ENCODE data around the gene RPL22.

- TF ChIP-seq, protein P1, sequence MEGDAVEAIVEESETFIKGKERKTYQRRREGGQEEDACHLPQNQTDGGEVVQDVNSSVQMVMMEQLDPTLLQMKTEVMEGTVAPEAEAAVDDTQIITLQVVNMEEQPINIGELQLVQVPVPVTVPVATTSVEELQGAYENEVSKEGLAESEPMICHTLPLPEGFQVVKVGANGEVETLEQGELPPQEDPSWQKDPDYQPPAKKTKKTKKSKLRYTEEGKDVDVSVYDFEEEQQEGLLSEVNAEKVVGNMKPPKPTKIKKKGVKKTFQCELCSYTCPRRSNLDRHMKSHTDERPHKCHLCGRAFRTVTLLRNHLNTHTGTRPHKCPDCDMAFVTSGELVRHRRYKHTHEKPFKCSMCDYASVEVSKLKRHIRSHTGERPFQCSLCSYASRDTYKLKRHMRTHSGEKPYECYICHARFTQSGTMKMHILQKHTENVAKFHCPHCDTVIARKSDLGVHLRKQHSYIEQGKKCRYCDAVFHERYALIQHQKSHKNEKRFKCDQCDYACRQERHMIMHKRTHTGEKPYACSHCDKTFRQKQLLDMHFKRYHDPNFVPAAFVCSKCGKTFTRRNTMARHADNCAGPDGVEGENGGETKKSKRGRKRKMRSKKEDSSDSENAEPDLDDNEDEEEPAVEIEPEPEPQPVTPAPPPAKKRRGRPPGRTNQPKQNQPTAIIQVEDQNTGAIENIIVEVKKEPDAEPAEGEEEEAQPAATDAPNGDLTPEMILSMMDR (IDR thresholded peaks at IDR 0.05; ENCODE audit: low read depth, low read length, poor library complexity, severe bottlenecking) = no peak
- TF ChIP-seq EZH2phosphoT487 (IDR thresholded peaks at IDR 0.05; ENCODE audit: borderline replicate concordance, low read length) = no peak
Measured at GRCh38 chr1:6166655-6167390, 32.6 kb downstream of the RPL22 start.

Measured in DOHH2 (cell line).